ENCODE measurements around the gene PEX14.

The PEX14 gene

GRCh38 chr1:10457875-10458274 lies 16.9 kb upstream of the PEX14 start:
- TF ChIP-seq, protein P1, sequence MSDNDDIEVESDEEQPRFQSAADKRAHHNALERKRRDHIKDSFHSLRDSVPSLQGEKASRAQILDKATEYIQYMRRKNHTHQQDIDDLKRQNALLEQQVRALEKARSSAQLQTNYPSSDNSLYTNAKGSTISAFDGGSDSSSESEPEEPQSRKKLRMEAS (IDR thresholded peaks at IDR 0.05; ENCODE audit: low read depth, low read length) = no peak
- TF ChIP-seq MYC (IDR thresholded peaks at IDR 0.05; ENCODE audit: low read depth, low read length) = no peak
- no peak for TF ChIP-seq POLR2A (IDR thresholded peaks at IDR 0.05; ENCODE audit: extremely low read depth, insufficient read length)
- TF ChIP-seq CTCF (IDR thresholded peaks at IDR 0.05; ENCODE audit: low read depth, low read length) = no peak
- no peak for DNase-seq (ENCODE audit: low read depth)

GRCh38 chr1:10459184-10459583 lies 15.6 kb upstream of the PEX14 start:
- H3K4me3 ChIP-seq (ENCODE audit: low read depth, low read length) = no peak overlapping the region
- peak; percentile 92 for DNase-seq (ENCODE audit: low read depth)
- TF ChIP-seq POLR2A (IDR thresholded peaks at IDR 0.05; ENCODE audit: extremely low read depth, insufficient read length) = no peak

More at GRCh38 chr1:10457875-10458274, 16.9 kb upstream of the PEX14 start:
- H3K4me3 ChIP-seq (ENCODE audit: low read depth, low read length) = no peak overlapping the region

- no peak for DNase-seq (ENCODE audit: low read depth)
- no peak overlapping the region for H3K4me3 ChIP-seq (ENCODE audit: low read depth, low read length)
- TF ChIP-seq, protein P1 (IDR thresholded peaks at IDR 0.05; ENCODE audit: low read depth, low read length) = no peak
- TF ChIP-seq MYC (IDR thresholded peaks at IDR 0.05; ENCODE audit: low read depth, low read length) (no peak), CTCF (IDR thresholded peaks at IDR 0.05; ENCODE audit: low read depth, low read length) (no peak), POLR2A (IDR thresholded peaks at IDR 0.05; ENCODE audit: extremely low read depth, insufficient read length) (no peak)
These were observed 7.7 kb upstream of the PEX14 start for GRCh38 chr1:10467078-10467477.

DNA sequence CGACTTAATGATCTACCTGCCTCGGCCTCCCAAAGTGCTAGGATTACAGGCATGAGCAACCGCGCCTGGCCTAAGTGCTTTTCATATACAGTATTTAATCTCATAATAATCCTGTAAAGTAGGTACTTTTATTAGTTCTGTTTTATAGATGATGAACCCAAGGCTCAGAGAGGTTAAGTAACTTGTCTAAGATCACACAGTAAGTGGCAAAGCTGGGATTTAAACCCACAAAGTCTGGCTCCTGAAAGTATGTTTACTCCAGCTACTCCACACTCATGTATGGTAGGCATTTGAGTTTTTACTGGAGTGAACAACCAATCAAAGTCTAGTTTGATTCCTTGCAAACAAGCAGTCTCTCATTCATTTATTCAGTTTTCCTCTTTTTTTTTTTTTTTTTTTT lies 4.7 kb upstream of the PEX14 start:
- TF ChIP-seq MYC (IDR thresholded peaks at IDR 0.05; ENCODE audit: low read depth, low read length) (no peak), CTCF (IDR thresholded peaks at IDR 0.05; ENCODE audit: low read depth, low read length) (no peak), POLR2A (IDR thresholded peaks at IDR 0.05; ENCODE audit: extremely low read depth, insufficient read length) (no peak)
- TF ChIP-seq, protein P1 (IDR thresholded peaks at IDR 0.05; ENCODE audit: low read depth, low read length) = no peak
- DNase-seq (ENCODE audit: low read depth) = no peak

DNA sequence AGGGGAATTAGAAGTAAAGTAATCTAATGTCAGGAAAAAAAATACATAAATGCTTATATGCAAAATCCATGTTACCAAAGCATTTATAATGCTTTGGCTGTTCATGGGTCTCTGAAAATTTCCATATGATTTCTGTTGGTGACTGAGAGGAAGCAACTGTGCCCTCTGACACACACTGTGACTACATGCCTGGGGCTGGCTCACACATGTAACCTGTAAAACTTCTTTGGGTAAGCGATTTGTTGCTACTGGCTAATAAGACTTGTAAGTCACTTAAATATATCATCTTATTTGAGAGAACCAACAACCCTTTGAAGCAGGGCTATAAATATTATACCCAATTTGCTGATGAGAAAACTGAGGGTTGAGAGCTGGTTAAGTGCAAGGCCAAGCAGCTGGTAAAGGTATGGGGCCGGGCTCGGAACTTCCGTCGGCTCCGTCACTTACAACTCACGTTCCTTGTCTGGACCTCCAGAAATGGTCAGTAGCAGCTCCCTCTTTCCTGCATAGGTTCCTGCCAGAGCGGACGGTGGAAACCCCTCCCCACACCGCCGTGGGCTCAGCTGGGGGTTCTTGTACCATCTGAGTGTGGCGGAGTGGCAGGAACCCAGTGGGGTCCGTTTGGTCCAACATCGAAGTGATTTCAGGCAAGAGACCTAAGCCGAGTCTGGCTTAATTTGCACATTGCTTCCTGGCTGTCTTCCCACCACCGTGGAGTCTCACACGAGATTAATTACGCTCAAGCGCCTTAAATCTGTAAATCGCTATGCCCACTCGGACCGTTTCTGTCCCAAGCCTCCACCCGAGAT lies 3.1 kb upstream of the PEX14 start:
- TF ChIP-seq, protein P1 (IDR thresholded peaks at IDR 0.05; ENCODE audit: low read depth, low read length) = no peak
- no peak for TF ChIP-seq POLR2A (IDR thresholded peaks at IDR 0.05; ENCODE audit: extremely low read depth, insufficient read length)
- TF ChIP-seq CTCF (IDR thresholded peaks at IDR 0.05; ENCODE audit: low read depth, low read length) = no peak
- no peak for TF ChIP-seq MYC (IDR thresholded peaks at IDR 0.05; ENCODE audit: low read depth, low read length)
- H3K4me3 ChIP-seq (ENCODE audit: low read depth, low read length) = peak overlapping the region; percentile 84
- DNase-seq (ENCODE audit: low read depth) = peak; percentile 27

More for the DNA sequence above, 4.7 kb upstream of the PEX14 start:
- H3K4me3 ChIP-seq (ENCODE audit: low read depth, low read length) = no peak overlapping the region

GRCh38 chr1:10472220-10473144 lies 2.3 kb upstream of the PEX14 start, which contains the start of gene DFFA:
Gene DFFA (minus strand): TSS chr1:10472529. CDS start chr1:10472458, 71 bp downstream.
- peak within 1 kb of the TSS; percentile 84 for H3K4me3 ChIP-seq (ENCODE audit: low read depth, low read length)
- DNase-seq (ENCODE audit: low read depth) = peak; percentile 98
- TF ChIP-seq POLR2A (IDR thresholded peaks at IDR 0.05; ENCODE audit: extremely low read depth, insufficient read length) (peak; percentile 79), CTCF (IDR thresholded peaks at IDR 0.05; ENCODE audit: low read depth, low read length) (no peak), MYC (IDR thresholded peaks at IDR 0.05; ENCODE audit: low read depth, low read length) (peak; percentile 95)
- TF ChIP-seq, protein P1 (IDR thresholded peaks at IDR 0.05; ENCODE audit: low read depth, low read length) = peak; percentile 100
